ENCODE data around the gene VAMP7. TPM values are rescaled to one million over a fixed set of nuclear protein-coding genes. Genes with fewer than 3 reads are reported as not detected.

Gene VAMP7
- total RNA-seq, 1 donor: 48.6 TPM

Other genes with a start within 250 kb of the VAMP7 start
- gene IL9R, start 116.4 kb downstream of the VAMP7 start, total RNA-seq: 0.42 TPM

Measured in mononuclear cell (primary cell).